Liver (tissue), 3 donors: ENCODE data around the gene CSNK1D.

Experiments used
- GABPA ChIP-seq, 2 donors: IDR thresholded peaks in 1 of 2; conservative IDR thresholded peaks in 1 of 2; 2 replicates each; pipeline ENCODE4 v1.6.1; 2016; ENCODE audit warnings: antibody characterized with exemption in 2 of 2, mild to moderate bottlenecking in 1 of 2, moderate library complexity in 1 of 2
- HNF4A ChIP-seq, 2 donors: conservative IDR thresholded peaks; 2 replicates each; pipeline ENCODE4 v1.6.1; 2016; ENCODE audit warnings: antibody characterized with exemption in 2 of 2, mild to moderate bottlenecking in 2 of 2
- HNF4G ChIP-seq: IDR thresholded peaks from 2 replicates; pipeline ENCODE4 v1.6.1; 2016; ENCODE audit warnings: antibody characterized with exemption
- TAF1 ChIP-seq: conservative IDR thresholded peaks from 2 replicates; pipeline ENCODE4 v1.6.1; 2016; ENCODE audit warnings: antibody characterized with exemption, mild to moderate bottlenecking
- TF ChIP-seq, protein P1 (sequence below): IDR thresholded peaks from 2 replicates; pipeline ENCODE4 v1.6.1; 2016; ENCODE audit warnings: antibody characterized with exemption
- TF ChIP-seq, protein P2 (sequence below): IDR thresholded peaks from 2 replicates; pipeline ENCODE4 v1.6.1; 2016; ENCODE audit warnings: antibody characterized with exemption
- TF ChIP-seq, protein P3 (sequence below): fragments of 150-350 bp; IDR thresholded peaks from 2 replicates; pipeline ENCODE4 v1.5.1; 2017; ENCODE audit warnings: improper control_type of control experiment, low read depth, low read length; ENCODE audit not compliant: missing input control
- TF ChIP-seq, protein P4 (sequence below): IDR thresholded peaks from 2 replicates; pipeline ENCODE4 v1.6.1; 2016; ENCODE audit warnings: antibody characterized with exemption
- TF ChIP-seq, protein P5 (sequence below): IDR thresholded peaks from 2 replicates; pipeline ENCODE4 v1.6.1; 2016; ENCODE audit warnings: antibody characterized with exemption, mild to moderate bottlenecking
- donor health status: healthy.
- donor health status: healthy.

DNA sequence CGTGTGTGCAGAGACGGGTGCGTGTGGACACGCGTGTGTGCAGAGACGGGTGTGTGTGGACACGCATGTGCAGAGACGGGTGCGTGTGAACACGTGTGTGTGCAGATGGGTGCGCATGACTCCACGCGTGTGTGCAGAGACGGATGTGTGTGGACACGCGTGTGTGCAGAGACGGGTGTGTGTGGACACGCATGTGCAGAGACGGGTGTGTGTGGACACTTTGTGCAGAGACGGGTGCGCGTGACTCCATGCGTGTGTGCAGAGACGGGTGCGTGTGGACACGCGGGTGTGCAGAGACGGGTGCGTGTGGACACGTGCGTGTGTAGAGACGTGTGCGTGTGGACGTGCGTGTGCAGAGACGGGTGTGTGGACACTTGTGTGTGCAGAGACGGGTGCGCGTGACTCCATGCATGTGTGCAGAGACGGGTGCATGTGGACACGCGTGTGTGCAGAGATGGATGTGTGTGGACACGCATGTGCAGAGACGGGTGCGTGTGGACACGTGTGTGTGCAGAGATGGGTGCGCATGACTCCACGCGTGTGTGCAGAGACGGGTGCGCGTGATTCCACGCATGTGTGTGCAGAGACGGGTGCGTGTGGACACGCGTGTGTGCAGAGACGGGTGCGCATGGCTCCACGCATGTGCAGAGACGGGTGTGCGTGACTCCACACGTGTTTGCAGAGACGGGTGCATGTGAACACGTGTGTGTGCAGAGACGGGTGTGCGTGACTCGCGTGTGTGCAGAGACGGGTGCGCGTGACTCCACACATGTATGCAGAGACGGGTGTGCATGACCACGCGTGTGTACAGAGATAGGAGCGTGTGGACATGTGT lies 45.5 kb upstream of the CSNK1D start:
- TF ChIP-seq, protein P1, sequence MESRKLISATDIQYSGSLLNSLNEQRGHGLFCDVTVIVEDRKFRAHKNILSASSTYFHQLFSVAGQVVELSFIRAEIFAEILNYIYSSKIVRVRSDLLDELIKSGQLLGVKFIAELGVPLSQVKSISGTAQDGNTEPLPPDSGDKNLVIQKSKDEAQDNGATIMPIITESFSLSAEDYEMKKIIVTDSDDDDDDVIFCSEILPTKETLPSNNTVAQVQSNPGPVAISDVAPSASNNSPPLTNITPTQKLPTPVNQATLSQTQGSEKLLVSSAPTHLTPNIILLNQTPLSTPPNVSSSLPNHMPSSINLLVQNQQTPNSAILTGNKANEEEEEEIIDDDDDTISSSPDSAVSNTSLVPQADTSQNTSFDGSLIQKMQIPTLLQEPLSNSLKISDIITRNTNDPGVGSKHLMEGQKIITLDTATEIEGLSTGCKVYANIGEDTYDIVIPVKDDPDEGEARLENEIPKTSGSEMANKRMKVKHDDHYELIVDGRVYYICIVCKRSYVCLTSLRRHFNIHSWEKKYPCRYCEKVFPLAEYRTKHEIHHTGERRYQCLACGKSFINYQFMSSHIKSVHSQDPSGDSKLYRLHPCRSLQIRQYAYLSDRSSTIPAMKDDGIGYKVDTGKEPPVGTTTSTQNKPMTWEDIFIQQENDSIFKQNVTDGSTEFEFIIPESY = no peak
- TF ChIP-seq TAF1 = no peak
- TF ChIP-seq, protein P2, sequence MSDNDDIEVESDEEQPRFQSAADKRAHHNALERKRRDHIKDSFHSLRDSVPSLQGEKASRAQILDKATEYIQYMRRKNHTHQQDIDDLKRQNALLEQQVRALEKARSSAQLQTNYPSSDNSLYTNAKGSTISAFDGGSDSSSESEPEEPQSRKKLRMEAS = no peak
- TF ChIP-seq, protein P3, sequence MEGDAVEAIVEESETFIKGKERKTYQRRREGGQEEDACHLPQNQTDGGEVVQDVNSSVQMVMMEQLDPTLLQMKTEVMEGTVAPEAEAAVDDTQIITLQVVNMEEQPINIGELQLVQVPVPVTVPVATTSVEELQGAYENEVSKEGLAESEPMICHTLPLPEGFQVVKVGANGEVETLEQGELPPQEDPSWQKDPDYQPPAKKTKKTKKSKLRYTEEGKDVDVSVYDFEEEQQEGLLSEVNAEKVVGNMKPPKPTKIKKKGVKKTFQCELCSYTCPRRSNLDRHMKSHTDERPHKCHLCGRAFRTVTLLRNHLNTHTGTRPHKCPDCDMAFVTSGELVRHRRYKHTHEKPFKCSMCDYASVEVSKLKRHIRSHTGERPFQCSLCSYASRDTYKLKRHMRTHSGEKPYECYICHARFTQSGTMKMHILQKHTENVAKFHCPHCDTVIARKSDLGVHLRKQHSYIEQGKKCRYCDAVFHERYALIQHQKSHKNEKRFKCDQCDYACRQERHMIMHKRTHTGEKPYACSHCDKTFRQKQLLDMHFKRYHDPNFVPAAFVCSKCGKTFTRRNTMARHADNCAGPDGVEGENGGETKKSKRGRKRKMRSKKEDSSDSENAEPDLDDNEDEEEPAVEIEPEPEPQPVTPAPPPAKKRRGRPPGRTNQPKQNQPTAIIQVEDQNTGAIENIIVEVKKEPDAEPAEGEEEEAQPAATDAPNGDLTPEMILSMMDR = no peak
- TF ChIP-seq, protein P4, sequence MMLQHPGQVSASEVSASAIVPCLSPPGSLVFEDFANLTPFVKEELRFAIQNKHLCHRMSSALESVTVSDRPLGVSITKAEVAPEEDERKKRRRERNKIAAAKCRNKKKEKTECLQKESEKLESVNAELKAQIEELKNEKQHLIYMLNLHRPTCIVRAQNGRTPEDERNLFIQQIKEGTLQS = no peak
- TF ChIP-seq HNF4A (conservative IDR thresholded peaks at IDR 0.05) = no peak
- TF ChIP-seq GABPA (IDR thresholded peaks at IDR 0.05 in 1 of 2, conservative IDR thresholded peaks at IDR 0.05 in 1 of 2) = no peak
- TF ChIP-seq HNF4G = no peak
- TF ChIP-seq, protein P5, sequence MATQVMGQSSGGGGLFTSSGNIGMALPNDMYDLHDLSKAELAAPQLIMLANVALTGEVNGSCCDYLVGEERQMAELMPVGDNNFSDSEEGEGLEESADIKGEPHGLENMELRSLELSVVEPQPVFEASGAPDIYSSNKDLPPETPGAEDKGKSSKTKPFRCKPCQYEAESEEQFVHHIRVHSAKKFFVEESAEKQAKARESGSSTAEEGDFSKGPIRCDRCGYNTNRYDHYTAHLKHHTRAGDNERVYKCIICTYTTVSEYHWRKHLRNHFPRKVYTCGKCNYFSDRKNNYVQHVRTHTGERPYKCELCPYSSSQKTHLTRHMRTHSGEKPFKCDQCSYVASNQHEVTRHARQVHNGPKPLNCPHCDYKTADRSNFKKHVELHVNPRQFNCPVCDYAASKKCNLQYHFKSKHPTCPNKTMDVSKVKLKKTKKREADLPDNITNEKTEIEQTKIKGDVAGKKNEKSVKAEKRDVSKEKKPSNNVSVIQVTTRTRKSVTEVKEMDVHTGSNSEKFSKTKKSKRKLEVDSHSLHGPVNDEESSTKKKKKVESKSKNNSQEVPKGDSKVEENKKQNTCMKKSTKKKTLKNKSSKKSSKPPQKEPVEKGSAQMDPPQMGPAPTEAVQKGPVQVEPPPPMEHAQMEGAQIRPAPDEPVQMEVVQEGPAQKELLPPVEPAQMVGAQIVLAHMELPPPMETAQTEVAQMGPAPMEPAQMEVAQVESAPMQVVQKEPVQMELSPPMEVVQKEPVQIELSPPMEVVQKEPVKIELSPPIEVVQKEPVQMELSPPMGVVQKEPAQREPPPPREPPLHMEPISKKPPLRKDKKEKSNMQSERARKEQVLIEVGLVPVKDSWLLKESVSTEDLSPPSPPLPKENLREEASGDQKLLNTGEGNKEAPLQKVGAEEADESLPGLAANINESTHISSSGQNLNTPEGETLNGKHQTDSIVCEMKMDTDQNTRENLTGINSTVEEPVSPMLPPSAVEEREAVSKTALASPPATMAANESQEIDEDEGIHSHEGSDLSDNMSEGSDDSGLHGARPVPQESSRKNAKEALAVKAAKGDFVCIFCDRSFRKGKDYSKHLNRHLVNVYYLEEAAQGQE = no peak
